HepG2 (cell line): ENCODE results near the gene FRMD4B. TPM values are rescaled to one million over a fixed set of nuclear protein-coding genes. Genes with fewer than 3 reads are reported as not detected.
A peak's percentile ranks its signal among the peaks of the same experiment; 100 is the strongest.

ENCODE experiments used
- ARNT2 ChIP-seq: sonication (generic); formaldehyde crosslinking; IDR thresholded peaks from 2 replicates; pipeline ENCODE4 v1.8.0; 2022; ENCODE audit warnings: mild to moderate bottlenecking, low read depth, missing genetic modification reagents, moderate library complexity
- FUBP1 ChIP-seq: sonication (generic); formaldehyde crosslinking; IDR thresholded peaks from 2 replicates; pipeline ENCODE4 v1.5.1; 2020; ENCODE audit warnings: missing genetic modification reagents, mild to moderate bottlenecking, borderline replicate concordance
- GABPA ChIP-seq, 2 experiments: IDR thresholded peaks; 2 replicates each; pipeline ENCODE4 v1.6.1; 2011 to 2016; ENCODE audit warnings: low read depth in 2 of 2, low read length in 1 of 2, missing biosample characterization in 1 of 2, missing genetic modification characterization in 1 of 2
- HOXA3 ChIP-seq: sonication (generic); formaldehyde crosslinking; IDR thresholded peaks from 2 replicates; pipeline ENCODE4 v1.5.0; 2020; ENCODE audit warnings: missing genetic modification reagents
- JDP2 ChIP-seq: sonication (generic); formaldehyde crosslinking; IDR thresholded peaks from 2 replicates; pipeline ENCODE4 v1.8.1; 2022; ENCODE audit warnings: missing genetic modification reagents, borderline replicate concordance
- MLX ChIP-seq: IDR thresholded peaks from 2 replicates; pipeline ENCODE4 v1.6.1; 2016
- NFIC ChIP-seq: IDR thresholded peaks from 2 replicates; pipeline ENCODE4 v1.6.1; 2012; ENCODE audit warnings: mild to moderate bottlenecking, low read length, inconsistent platforms
- NONO ChIP-seq, 2 experiments: fragments of 450-650 bp in 1 of 2; sonication (generic) in 1 of 2; formaldehyde crosslinking in 1 of 2; IDR thresholded peaks in 1 of 2; conservative IDR thresholded peaks in 1 of 2; 2 replicates each; pipeline versions ENCODE4 v1.6.1 to v1.8.0; 2017 to 2022; ENCODE audit warnings: mild to moderate bottlenecking in 1 of 2, missing genetic modification reagents in 1 of 2, moderate library complexity in 1 of 2
- ONECUT2 ChIP-seq: sonication (generic); formaldehyde crosslinking; IDR thresholded peaks from 2 replicates; pipeline ENCODE4 v1.4.0; 2020; ENCODE audit warnings: missing genetic modification reagents
- PRMT3 ChIP-seq: sonication (generic); formaldehyde crosslinking; IDR thresholded peaks from 2 replicates; pipeline ENCODE4 v1.8.1; 2022; ENCODE audit warnings: low read depth, mild to moderate bottlenecking, moderate library complexity, missing genetic modification reagents, borderline replicate concordance
- SNAPC5 ChIP-seq: sonication (generic); formaldehyde crosslinking; IDR thresholded peaks from 2 replicates; pipeline ENCODE4 v1.8.1; 2023; ENCODE audit warnings: mild to moderate bottlenecking, missing genetic modification reagents, borderline replicate concordance
- SRF ChIP-seq: IDR thresholded peaks from 2 replicates; pipeline ENCODE4 v1.6.1; 2011; ENCODE audit warnings: mild to moderate bottlenecking, low read depth, low read length, moderate library complexity
- ZGPAT ChIP-seq: IDR thresholded peaks from 2 replicates; pipeline ENCODE4 v1.6.1; 2016; ENCODE audit warnings: mild to moderate bottlenecking
- ZNF124 ChIP-seq: sonication (generic); formaldehyde crosslinking; IDR thresholded peaks from 2 replicates; pipeline ENCODE4 v1.4.0; 2020; ENCODE audit warnings: missing genetic modification reagents
- ZNF230 ChIP-seq: sonication (generic); formaldehyde crosslinking; IDR thresholded peaks from 2 replicates; pipeline ENCODE4 v1.4.0; 2020; ENCODE audit warnings: mild to moderate bottlenecking, missing genetic modification reagents
- ZNF335 ChIP-seq: sonication (generic); formaldehyde crosslinking; IDR thresholded peaks from 2 replicates; pipeline ENCODE4 v1.4.0; 2020; ENCODE audit warnings: missing genetic modification reagents
- ZNF546 ChIP-seq: sonication (generic); formaldehyde crosslinking; conservative IDR thresholded peaks from 2 replicates; pipeline ENCODE4 v1.8.1; 2023; ENCODE audit warnings: mild to moderate bottlenecking, missing genetic modification reagents
- ZNF574 ChIP-seq: sonication (generic); formaldehyde crosslinking; IDR thresholded peaks from 2 replicates; pipeline ENCODE4 v1.4.0; 2020; ENCODE audit warnings: missing genetic modification reagents
- ZNF615 ChIP-seq: sonication (generic); formaldehyde crosslinking; IDR thresholded peaks from 2 replicates; pipeline ENCODE4 v1.5.0; 2020; ENCODE audit warnings: mild to moderate bottlenecking, missing genetic modification reagents, borderline replicate concordance
- ZNF768 ChIP-seq: sonication (generic); formaldehyde crosslinking; IDR thresholded peaks from 2 replicates; pipeline ENCODE4 v1.4.0; 2020; ENCODE audit warnings: missing genetic modification reagents
- ZNF776 ChIP-seq: sonication (generic); formaldehyde crosslinking; IDR thresholded peaks from 2 replicates; pipeline ENCODE4 v1.4.0; 2020; ENCODE audit warnings: mild to moderate bottlenecking, missing genetic modification reagents
- ZNF777 ChIP-seq: sonication (generic); formaldehyde crosslinking; IDR thresholded peaks from 2 replicates; pipeline ENCODE4 v1.4.0; 2020; ENCODE audit warnings: missing genetic modification reagents
- ZNF841 ChIP-seq: sonication (generic); formaldehyde crosslinking; IDR thresholded peaks from 2 replicates; pipeline ENCODE4 v1.8.1; 2023; ENCODE audit warnings: missing genetic modification reagents, borderline replicate concordance
- polyA plus RNA-seq, 8 experiments: library from polyadenylated mRNA; depleted of rRNA in 3 of 8; stranded (reverse) in 7 of 8; unstranded in 1 of 8; fragments of >200 nt; fragmentation: Illumina TruSeq in 4 of 8; extraction: Trizol in 4 of 8; gene quantifications; 2 replicates each; pipeline versions ENCODE4 v1.2.1 to v1.2.3, GENCODE V29; 2011 to 2016; ENCODE audit warnings: low read depth in 4 of 8, missing spikeins in 1 of 8, mixed read lengths in 1 of 8; ENCODE audit not compliant: insufficient read depth in 1 of 8
- total RNA-seq, 5 experiments: library from RNA; depleted of rRNA; stranded (reverse); fragments of >200 nt; fragmentation: Illumina TruSeq; extraction: Trizol; gene quantifications; 2 replicates each; pipeline ENCODE4 v1.2.3, GENCODE V29; 2016; ENCODE audit warnings: low read depth in 1 of 5

Gene FRMD4B
- total and polyA plus RNA-seq, 2 of the 13 experiments (the other 11 are each of a cell fraction or from before 2014, with no cell fraction given), result 3.0 to 3.3 TPM

GRCh38 chr3:69306239-69307185, 79.4 kb downstream of the FRMD4B start (continued):
- TF ChIP-seq SNAPC5 (CRISPR knock-in tag) (no peak), ZNF841 (no peak), SRF (no peak), ZNF777 (CRISPR knock-in tag) (no peak), ZNF124 (CRISPR knock-in tag) (no peak), ZNF615 (CRISPR knock-in tag) (no peak), NONO (IDR thresholded peaks at IDR 0.05) (no peak), NONO (CRISPR knock-in tag; conservative IDR thresholded peaks at IDR 0.05) (no peak), GABPA (IDR thresholded peaks at IDR 0.05; ENCODE audit: low read depth, low read length) (no peak), GABPA (CRISPR knock-in tag; IDR thresholded peaks at IDR 0.05; ENCODE audit: low read depth) (no peak), PRMT3 (CRISPR knock-in tag) (no peak), FUBP1 (CRISPR knock-in tag) (no peak), ARNT2 (CRISPR knock-in tag) (no peak), HOXA3 (CRISPR knock-in tag) (peak; percentile 19; the same call in 1 of the 2 replicates), ZGPAT (CRISPR knock-in tag) (no peak; the same call in 1 of the 2 replicates), ONECUT2 (no peak), MLX (no peak), ZNF230 (CRISPR knock-in tag) (no peak), NFIC (no peak), ZNF546 (CRISPR knock-in tag) (no peak), JDP2 (CRISPR knock-in tag) (no peak), ZNF768 (no peak), ZNF335 (CRISPR knock-in tag) (no peak), ZNF574 (CRISPR knock-in tag) (0 out of 2 replicates have a peak, but pooled peaks have one; percentile 20), ZNF776 (CRISPR knock-in tag) (no peak)
